ENCODE data around the gene COLGALT1.

Gene COLGALT1

GRCh38 chr19:17623224-17623935, 67.9 kb downstream of the COLGALT1 start:
- DNase-seq (ENCODE audit: low read depth, low spot score) = no peak

GRCh38 chr19:17624314-17624991, 69.0 kb downstream of the COLGALT1 start:
- no peak for DNase-seq (ENCODE audit: low read depth, low spot score)

- no peak for DNase-seq (ENCODE audit: low read depth, low spot score)
These were observed 69.6 kb downstream of the COLGALT1 start for GRCh38 chr19:17625043-17625442.

GRCh38 chr19:17625980-17626379, 70.5 kb downstream of the COLGALT1 start:
- no peak for DNase-seq (ENCODE audit: low read depth, low spot score)

- no peak for DNase-seq (ENCODE audit: low read depth, low spot score)
These were observed 71.1 kb downstream of the COLGALT1 start for GRCh38 chr19:17626456-17627015.

GRCh38 chr19:17627161-17627560, 71.7 kb downstream of the COLGALT1 start:
- DNase-seq (ENCODE audit: low read depth, low spot score) = no peak

- no peak for DNase-seq (ENCODE audit: low read depth, low spot score)
These were observed 72.5 kb downstream of the COLGALT1 start for GRCh38 chr19:17627921-17628320.

GRCh38 chr19:17629760-17630159, 74.3 kb downstream of the COLGALT1 start:
- DNase-seq (ENCODE audit: low read depth, low spot score) = no peak

- no peak for DNase-seq (ENCODE audit: low read depth, low spot score)
These were observed 77.1 kb downstream of the COLGALT1 start for GRCh38 chr19:17632577-17632976.
